Fibroblast of lung (primary cell): ENCODE results near the gene ARID1B.

Experiments
- CTCF ChIP-seq, 2 donors: IDR thresholded peaks in 1 of 2; conservative IDR thresholded peaks in 1 of 2; 1 replicate in 1 of 2; 2 replicates in 1 of 2; pipeline ENCODE4 v1.5.1; 2011 to 2012; ENCODE audit warnings: low read length in 2 of 2, control low read depth in 1 of 2, inconsistent platforms in 1 of 2, low read depth in 1 of 2, mild to moderate bottlenecking in 1 of 2
- EZH2 ChIP-seq: IDR thresholded peaks from 2 replicates; pipeline ENCODE4 v1.5.1; 2012; ENCODE audit warnings: low read length, control low read depth, mild to moderate bottlenecking; ENCODE audit errors: missing control alignments

- TF ChIP-seq CTCF (conservative IDR thresholded peaks at IDR 0.05 in 1 of 2, IDR thresholded peaks at IDR 0.05 in 1 of 2; ENCODE audit: low read depth in 1 of 2, low read length in 2 of 2), result no peak
- no peak for TF ChIP-seq EZH2
Observed at GRCh38 chr6:157244780-157245179, 467.6 kb downstream of the ARID1B start.
